Naive thymus-derived CD8-positive, alpha-beta T cell (primary cell): ENCODE results near the gene ATAD3B. TPM values are rescaled to one million over a fixed set of nuclear protein-coding genes. Genes with fewer than 3 reads are reported as not detected.

ENCODE experiments used
- ATAC-seq, 2 donors: fragments of 150-1000 bp; cut with Tn5 transposase in 1 of 2; sonication (Bioruptor Pico), chemical (Tn5 transposase) in 1 of 2; 1 replicate in 1 of 2; 2 replicates in 1 of 2; pipeline ENCODE4 v1.10.0; 2021; ENCODE audit warnings: mild to moderate bottlenecking in 2 of 2, moderate library complexity in 2 of 2
- POLR2A ChIA-PET: fragments of 350-600 bp; sonication (Branson Sonifier 250); formaldehyde crosslinking; loops from one replicate; lab custom pipeline; 2021; ENCODE audit warnings: antibody characterized with exemption; lab: Charles Lee
- DNase-seq, 10 donors: peaks; one replicate each; pipeline versions ENCODE4 v3.0.0 to v3.0.0-alpha.2; 2020 to 2022
- H3K27ac Mint-ChIP-seq, 10 donors: one replicate each; pipeline ENCODE4 v1.8.0; 2020 to 2022; ENCODE audit warnings: mild to moderate bottlenecking in 10 of 10, mixed read lengths in 10 of 10, moderate library complexity in 4 of 10, inconsistent platforms in 1 of 10
- H3K27me3 Mint-ChIP-seq, 5 donors: one replicate each; pipeline ENCODE4 v1.8.0; 2021 to 2022; ENCODE audit warnings: mixed read lengths in 5 of 5
- H3K36me3 Mint-ChIP-seq, 3 donors: one replicate each; pipeline ENCODE4 v1.8.0; 2020 to 2022; ENCODE audit warnings: mixed read lengths in 3 of 3, mild to moderate bottlenecking in 2 of 3, inconsistent platforms in 1 of 3
- H3K4me1 Mint-ChIP-seq, 4 donors: one replicate each; pipeline ENCODE4 v1.8.0; 2021 to 2022; ENCODE audit warnings: mixed read lengths in 4 of 4
- H3K4me3 Mint-ChIP-seq, 10 donors: one replicate each; pipeline ENCODE4 v1.8.0; 2020 to 2022; ENCODE audit warnings: mild to moderate bottlenecking in 10 of 10, mixed read lengths in 10 of 10, moderate library complexity in 6 of 10, inconsistent platforms in 1 of 10
- H3K9me3 Mint-ChIP-seq, 9 donors: one replicate each; pipeline ENCODE4 v1.8.0; 2020 to 2022; ENCODE audit warnings: mixed read lengths in 9 of 9, mild to moderate bottlenecking in 3 of 9, inconsistent platforms in 1 of 9, moderate library complexity in 1 of 9
- polyA plus RNA-seq, 3 donors: library from polyadenylated mRNA; unstranded; fragments of 300-500 nt; fragmentation: Illumina TruSeq; gene quantifications; one replicate each; pipeline ENCODE4 v1.2.3, GENCODE V29; 2021
- total RNA-seq, 8 experiments: library from RNA in 2 of 8; stranded (reverse) in 2 of 8; gene quantifications; one replicate each; pipeline ENCODE4 v1.2.3 and lab custom pipeline; 2021 to 2026

Gene ATAD3B
- total and polyA plus RNA-seq, 5 experiments from 2014 or later, result 2.4 to 50.9 (median 5.6) TPM

- peaks cover 0 to 10% (median 5%) of the 10 kb centered on the region in 4 donors for H3K4me1 Mint-ChIP-seq
- H3K27ac Mint-ChIP-seq, result no peak overlapping the region
Observed at GRCh38 chr1:1536938-1537546, 65.5 kb downstream of the ATAD3B start.

GRCh38 chr1:1537626-1538250, 66.2 kb downstream of the ATAD3B start:
- POLR2A ChIA-PET, result no interaction called here
- Mint-ChIP-seq H3K4me3 (peak overlapping the region in 4 of 10 donors; percentile 36 to 48 (median 42)), H3K9me3 (peaks cover 0 to under 1% (median 0%) of the 10 kb centered on the region in 9 donors), H3K4me1 (peaks cover 0 to 10% (median 5%) of the 10 kb centered on the region in 4 donors), H3K27ac (no peak overlapping the region), H3K27me3 (no peaks in the 10 kb centered on the region), H3K36me3 (peaks cover 0 to 4% (median 2%) of the 10 kb centered on the region in 3 donors)
- no peak for ATAC-seq
- no peak for DNase-seq

More at GRCh38 chr1:1536938-1537546, 65.5 kb downstream of the ATAD3B start:
- Mint-ChIP-seq H3K36me3 (peaks cover 2 to 6% (median 4%) of the 10 kb centered on the region in 3 donors), H3K27me3 (no peaks in the 10 kb centered on the region), H3K4me3 (no peak overlapping the region), H3K9me3 (peaks cover 0 to 4% (median 1%) of the 10 kb centered on the region in 9 donors)
- POLR2A ChIA-PET, result interaction anchor here (0.5 to 1.4 kb wide), 2 partner anchors 91 to 194 kb away, joined by 3 to 4 read pairs; no protein-coding TSS in a partner anchor
- no peak for DNase-seq
- ATAC-seq, result no peak

GRCh38 chr1:1538334-1538733, 66.8 kb downstream of the ATAD3B start:
- peak overlapping the region in 9 of 10 donors; percentile 16 to 74 (median 58) for H3K4me3 Mint-ChIP-seq
- H3K27ac Mint-ChIP-seq, result peak overlapping the region in 1 of 10 donors; percentile 36
- POLR2A ChIA-PET, result no interaction called here

GRCh38 chr1:1538989-1539309, 67.4 kb downstream of the ATAD3B start:
- peak overlapping the region in 1 of 10 donors; percentile 40 for H3K27ac Mint-ChIP-seq

More at GRCh38 chr1:1538334-1538733, 66.8 kb downstream of the ATAD3B start:
- Mint-ChIP-seq H3K27me3 (no peaks in the 10 kb centered on the region), H3K4me1 (peaks cover 0 to 10% (median 5%) of the 10 kb centered on the region in 4 donors), H3K9me3 (no peaks in the 10 kb centered on the region), H3K36me3 (peaks cover 0 to 4% (median 2%) of the 10 kb centered on the region in 3 donors)
- ATAC-seq (no peak), DNase-seq (no peak)

GRCh38 chr1:1539310-1540089, 67.9 kb downstream of the ATAD3B start:
- ATAC-seq (peak; percentile 9 to 12), DNase-seq (no peak)
- Mint-ChIP-seq H3K36me3 (peaks cover 0 to 4% (median 2%) of the 10 kb centered on the region in 3 donors), H3K4me3 (peak overlapping the region in 9 of 10 donors; percentile 55 to 84 (median 74)), H3K9me3 (no peaks in the 10 kb centered on the region), H3K27me3 (no peaks in the 10 kb centered on the region), H3K27ac (peak overlapping the region in 3 of 10 donors; percentile 55 to 88 (median 77)), H3K4me1 (peaks cover 0 to 10% (median 5%) of the 10 kb centered on the region in 4 donors)
- POLR2A ChIA-PET, result interaction anchor here (0.6 kb wide), 1 partner anchor 115 kb away, joined by 5 read pairs; no protein-coding TSS in a partner anchor

More at GRCh38 chr1:1538989-1539309, 67.4 kb downstream of the ATAD3B start:
- POLR2A ChIA-PET, result interaction anchor here (0.6 kb wide), 1 partner anchor 116 kb away, joined by 5 read pairs; no protein-coding TSS in a partner anchor
- no peaks in the 10 kb centered on the region for H3K27me3 Mint-ChIP-seq
- H3K4me1 Mint-ChIP-seq, result peaks cover 0 to 10% (median 5%) of the 10 kb centered on the region in 4 donors
- H3K9me3 Mint-ChIP-seq, result no peaks in the 10 kb centered on the region
- no peak for ATAC-seq
- H3K4me3 Mint-ChIP-seq, result peak overlapping the region in 8 of 10 donors; percentile 14 to 74 (median 54)
- no peak for DNase-seq
- peaks cover 0 to 4% (median 2%) of the 10 kb centered on the region in 3 donors for H3K36me3 Mint-ChIP-seq

GRCh38 chr1:1540090-1540817, 68.7 kb downstream of the ATAD3B start, which contains the start of gene TMEM240:
TSS of gene TMEM240 (minus strand) at chr1:1540624. CDS start at chr1:1540346, 278 bp downstream.
- DNase-seq, result peak; percentile 18 to 81 (median 46)
- H3K9me3 Mint-ChIP-seq, result no peaks in the 10 kb centered on the region
- POLR2A ChIA-PET, result interaction anchor here (1.3 kb wide), 1 partner anchor 75 kb away, joined by 3 read pairs; the partner anchor contains the start of gene MIB2

GRCh38 chr1:1540818-1541628, 69.5 kb downstream of the ATAD3B start:
- H3K27ac Mint-ChIP-seq, result peak overlapping the region in 4 of 10 donors; percentile 28 to 89 (median 63)
- DNase-seq (no peak), ATAC-seq (peak in 1 of 2 donors; percentile 7)
- POLR2A ChIA-PET, result interaction anchor here (1.3 kb wide), 1 partner anchor 75 kb away, joined by 3 read pairs; the partner anchor contains the start of gene MIB2
- peaks cover 0 to 13% (median 6%) of the 10 kb centered on the region in 4 donors for H3K4me1 Mint-ChIP-seq
- no peaks in the 10 kb centered on the region for H3K9me3 Mint-ChIP-seq
- no peaks in the 10 kb centered on the region for H3K27me3 Mint-ChIP-seq
- H3K4me3 Mint-ChIP-seq, result peak overlapping the region in 9 of 10 donors; percentile 22 to 79 (median 70)
- H3K36me3 Mint-ChIP-seq, result peaks cover 0 to 4% (median 2%) of the 10 kb centered on the region in 3 donors

More at GRCh38 chr1:1540090-1540817, 68.7 kb downstream of the ATAD3B start, which contains the start of gene TMEM240:
- H3K27ac Mint-ChIP-seq, result peak within 1 kb of the TSS in 5 of 10 donors; percentile 28 to 89 (median 69)
- H3K36me3 Mint-ChIP-seq, result peaks cover 0 to 4% (median 2%) of the 10 kb centered on the region in 3 donors
- peak within 1 kb of the TSS; percentile 65 to 84 (median 74) for H3K4me3 Mint-ChIP-seq
- no peaks in the 10 kb centered on the region for H3K27me3 Mint-ChIP-seq
- ATAC-seq, result peak; percentile 81 to 85
- peaks cover 0 to 13% (median 5%) of the 10 kb centered on the region in 4 donors for H3K4me1 Mint-ChIP-seq

- Mint-ChIP-seq H3K4me3 (peak overlapping the region in 9 of 10 donors; percentile 51 to 79 (median 70)), H3K27me3 (no peaks in the 10 kb centered on the region), H3K36me3 (peaks cover 0 to 4% (median 2%) of the 10 kb centered on the region in 3 donors), H3K4me1 (peaks cover 0 to 14% (median 6%) of the 10 kb centered on the region in 4 donors), H3K27ac (peak overlapping the region in 6 of 10 donors; percentile 28 to 69 (median 63)), H3K9me3 (no peaks in the 10 kb centered on the region)
- DNase-seq, result no peak
- no peak for ATAC-seq
- POLR2A ChIA-PET, result interaction anchor here (1.3 kb wide), 1 partner anchor 73 kb away, joined by 3 read pairs; the partner anchor contains the start of gene MIB2
Observed at GRCh38 chr1:1541956-1542765, 70.6 kb downstream of the ATAD3B start.

- ATAC-seq, result no peak
- no peaks in the 10 kb centered on the region for H3K9me3 Mint-ChIP-seq
- H3K27ac Mint-ChIP-seq, result peak overlapping the region in 4 of 10 donors; percentile 58 to 65 (median 63)
- peaks cover 0 to 21% (median 6%) of the 10 kb centered on the region in 4 donors for H3K4me1 Mint-ChIP-seq
- DNase-seq, result no peak
- H3K36me3 Mint-ChIP-seq, result peaks cover 0 to 4% (median 2%) of the 10 kb centered on the region in 3 donors
- peak overlapping the region in 6 of 10 donors; percentile 8 to 54 (median 30) for H3K4me3 Mint-ChIP-seq
- POLR2A ChIA-PET, result interaction anchor here (0.5 kb wide), 1 partner anchor 24 kb away, joined by 3 read pairs; no protein-coding TSS in a partner anchor
- H3K27me3 Mint-ChIP-seq, result no peaks in the 10 kb centered on the region
Observed at GRCh38 chr1:1542766-1543705, 71.5 kb downstream of the ATAD3B start.
